A673 (cell line): ENCODE results near the gene TMEM208.

ENCODE experiments used
- CTCF ChIP-seq: fragments of 300-800, 200-600 bp; sonication (generic); conservative IDR thresholded peaks from 2 replicates; pipeline ENCODE4 v1.5.1; 2017; ENCODE audit warnings: low read depth, mild to moderate bottlenecking, antibody characterized with exemption, low read length, moderate library complexity, mixed read lengths
- EZH2 ChIP-seq: fragments of 200-600 bp; sonication (generic); IDR thresholded peaks from 2 replicates; pipeline ENCODE4 v1.6.1; 2017; ENCODE audit warnings: borderline replicate concordance, low read depth, mild to moderate bottlenecking, mixed read lengths, antibody characterized with exemption, low read length; ENCODE audit not compliant: poor library complexity, severe bottlenecking

- no peak for TF ChIP-seq CTCF
- no peak for TF ChIP-seq EZH2
Observed at GRCh38 chr16:67250045-67250327, 23.1 kb downstream of the TMEM208 start.
